Spinal cord (tissue), 10 donors: ENCODE data around the gene CD244. TPM values are rescaled to one million over a fixed set of nuclear protein-coding genes. Genes with fewer than 3 reads are reported as not detected.

Source experiments
- DNase-seq, 6 donors: peaks; one replicate each; pipeline versions ENCODE4 v3.0.0 to v3.0.0-alpha.2; 2013 to 2015; ENCODE audit warnings: low spot score in 6 of 6, low read depth in 4 of 6
- H3K27ac ChIP-seq: one replicate; pipeline ENCODE4 v1.5.1; 2013; ENCODE audit warnings: low read depth, low read length, control low read depth
- H3K27me3 ChIP-seq: one replicate; pipeline ENCODE4 v1.6.1; 2013; ENCODE audit warnings: low read length; ENCODE audit not compliant: control insufficient read depth, insufficient read depth
- H3K36me3 ChIP-seq: one replicate; pipeline ENCODE4 v1.6.1; 2013; ENCODE audit warnings: low read length; ENCODE audit not compliant: control insufficient read depth, insufficient read depth
- H3K4me1 ChIP-seq: one replicate; pipeline ENCODE4 v1.6.1; 2013; ENCODE audit warnings: low read length; ENCODE audit not compliant: control insufficient read depth, insufficient read depth
- H3K4me3 ChIP-seq: one replicate; pipeline ENCODE4 v1.5.1; 2013; ENCODE audit warnings: low read depth, low read length, control low read depth
- H3K9me3 ChIP-seq: one replicate; pipeline ENCODE4 v1.6.1; 2013; ENCODE audit warnings: low read length; ENCODE audit not compliant: control insufficient read depth, insufficient read depth
- WGBS: methylation state at CpG from one replicate; pipeline ENCODE4 v1.1.5; 2013; ENCODE audit warnings: missing lambda C conversion rate; ENCODE audit not compliant: insufficient coverage; 5-methylcytosine and 5-hydroxymethylcytosine counted together
- polyA plus RNA-seq, 2 donors: library from polyadenylated mRNA; unstranded; fragments of 120-200 nt; gene quantifications; one replicate each; pipeline ENCODE4 v1.2.1, GENCODE V29; 2013; ENCODE audit not compliant: insufficient read length in 2 of 2
- total RNA-seq, 2 donors: library from RNA; depleted of rRNA in 1 of 2; stranded (reverse); fragments of 120-200 nt in 1 of 2; fragments of >200 nt in 1 of 2; gene quantifications; one replicate each; pipeline versions ENCODE4 v1.2.3 to v1.2.4, GENCODE V29; 2013 to 2014
- donor health status: healthy.

CD244 gene
- total and polyA plus RNA-seq, 4 donors: 0.11 to 0.69 TPM; not detected in 2

GRCh38 chr1:160837558-160838205 is 25.0 kb downstream of the CD244 start:
- Histone ChIP-seq H3K4me3 (no peak overlapping the region), H3K4me1 (peaks cover 22% of the 10 kb centered on the region), H3K9me3 (no peaks in the 10 kb centered on the region), H3K27me3 (no peaks in the 10 kb centered on the region), H3K27ac (peak overlapping the region; percentile 64), H3K36me3 (no peaks in the 10 kb centered on the region)
- DNase-seq: peak in 4 of 6 donors; percentile 19 to 68 (median 51)
- WGBS: 59% methylated on average over 9 of the region's 9 CpGs

GRCh38 chr1:160836981-160837557 is 25.6 kb downstream of the CD244 start:
- no peaks in the 10 kb centered on the region for H3K27me3 ChIP-seq
- no peaks in the 10 kb centered on the region for H3K9me3 ChIP-seq
- H3K36me3 ChIP-seq: no peaks in the 10 kb centered on the region
- no peak overlapping the region for H3K4me3 ChIP-seq
- WGBS: 77% methylated on average over 3 of the region's 4 CpGs
- peak overlapping the region; percentile 40 for H3K27ac ChIP-seq
- peaks cover 22% of the 10 kb centered on the region for H3K4me1 ChIP-seq
- DNase-seq: peak in 1 of 6 donors; percentile 6

- Histone ChIP-seq H3K4me3 (no peak overlapping the region), H3K27ac (peak overlapping the region; percentile 40)
Measured at GRCh38 chr1:160836561-160836960, 26.1 kb downstream of the CD244 start.

GRCh38 chr1:160835751-160836150 is 26.9 kb downstream of the CD244 start:
- DNase-seq: no peak
- H3K4me3 ChIP-seq: no peak overlapping the region
- no peaks in the 10 kb centered on the region for H3K9me3 ChIP-seq
- H3K27ac ChIP-seq: no peak overlapping the region
- no peaks in the 10 kb centered on the region for H3K27me3 ChIP-seq
- WGBS: 83% methylated on average over 2 of the region's 3 CpGs
- H3K4me1 ChIP-seq: peaks cover 22% of the 10 kb centered on the region
- no peaks in the 10 kb centered on the region for H3K36me3 ChIP-seq

More at GRCh38 chr1:160836561-160836960, 26.1 kb downstream of the CD244 start:
- no peak for DNase-seq
- no peaks in the 10 kb centered on the region for H3K36me3 ChIP-seq
- H3K9me3 ChIP-seq: no peaks in the 10 kb centered on the region
- peaks cover 22% of the 10 kb centered on the region for H3K4me1 ChIP-seq
- WGBS: 50% methylated on average over 2 of the region's 3 CpGs
- H3K27me3 ChIP-seq: no peaks in the 10 kb centered on the region

GRCh38 chr1:160834945-160835565 is 27.6 kb downstream of the CD244 start:
- 100% methylated on average over 1 of the region's 3 CpGs for WGBS
- peak in 1 of 6 donors; percentile 28 for DNase-seq

GRCh38 chr1:160830321-160831153 is 32.1 kb downstream of the CD244 start:
- Histone ChIP-seq H3K27ac (no peak overlapping the region), H3K27me3 (no peaks in the 10 kb centered on the region), H3K4me3 (no peak overlapping the region), H3K36me3 (no peaks in the 10 kb centered on the region), H3K9me3 (no peaks in the 10 kb centered on the region), H3K4me1 (no peaks in the 10 kb centered on the region)
- DNase-seq: peak in 2 of 6 donors; percentile 13 to 37
- 61% methylated on average over 5 of the region's 8 CpGs for WGBS

More at GRCh38 chr1:160834945-160835565, 27.6 kb downstream of the CD244 start:
- no peaks in the 10 kb centered on the region for H3K27me3 ChIP-seq
- H3K36me3 ChIP-seq: no peaks in the 10 kb centered on the region
- no peak overlapping the region for H3K27ac ChIP-seq
- no peak overlapping the region for H3K4me3 ChIP-seq
- no peaks in the 10 kb centered on the region for H3K9me3 ChIP-seq
- H3K4me1 ChIP-seq: peaks cover 22% of the 10 kb centered on the region

GRCh38 chr1:160829766-160830165 is 32.9 kb downstream of the CD244 start:
- Histone ChIP-seq H3K36me3 (no peaks in the 10 kb centered on the region), H3K27ac (no peak overlapping the region), H3K4me1 (no peaks in the 10 kb centered on the region), H3K9me3 (no peaks in the 10 kb centered on the region), H3K27me3 (no peaks in the 10 kb centered on the region), H3K4me3 (no peak overlapping the region)
- WGBS: no CpG with 5 or more reads among the region's 1 CpG
- DNase-seq: no peak

- H3K4me1 ChIP-seq: no peaks in the 10 kb centered on the region
- no peak overlapping the region for H3K27ac ChIP-seq
- WGBS: 100% methylated on average over 2 of the region's 2 CpGs
- no peak overlapping the region for H3K4me3 ChIP-seq
- H3K27me3 ChIP-seq: no peaks in the 10 kb centered on the region
- no peaks in the 10 kb centered on the region for H3K36me3 ChIP-seq
- no peaks in the 10 kb centered on the region for H3K9me3 ChIP-seq
- no peak for DNase-seq
Measured at GRCh38 chr1:160827418-160827817, 35.3 kb downstream of the CD244 start.

- no peaks in the 10 kb centered on the region for H3K9me3 ChIP-seq
- WGBS: 100% methylated on average over 1 of the region's 1 CpG
- DNase-seq: no peak
- no peaks in the 10 kb centered on the region for H3K27me3 ChIP-seq
- H3K4me3 ChIP-seq: no peak overlapping the region
- no peaks in the 10 kb centered on the region for H3K36me3 ChIP-seq
- no peak overlapping the region for H3K27ac ChIP-seq
- H3K4me1 ChIP-seq: no peaks in the 10 kb centered on the region
Measured at GRCh38 chr1:160826546-160826945, 36.1 kb downstream of the CD244 start.
